ENCODE data around the gene IL4R.
"Not testable (repeated sequence)": the region's sequence is repeated elsewhere in the genome, so short reads cannot be mapped to it uniquely, and the experiment has no call there.

Gene IL4R

DNA sequence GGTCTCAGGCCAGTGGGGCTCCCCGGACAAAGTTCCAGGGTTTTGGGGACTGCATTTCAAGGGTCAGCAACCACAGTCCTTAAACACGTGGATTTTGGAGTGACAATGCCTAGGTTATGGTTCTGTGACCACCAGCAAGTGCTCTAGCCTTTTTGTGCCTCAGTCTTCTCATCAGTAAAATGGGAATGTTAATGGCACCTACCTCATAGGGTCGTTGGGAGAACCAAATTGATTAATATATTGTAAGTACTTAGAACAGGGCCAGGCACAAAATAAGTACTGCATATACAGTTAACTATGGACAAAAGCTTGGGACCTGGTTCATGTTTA, 13.8 kb downstream of the IL4R start:
- DNase-seq (ENCODE audit: insufficient read length, low spot score) (no peak), FAIRE-seq (no peak)

DNA sequence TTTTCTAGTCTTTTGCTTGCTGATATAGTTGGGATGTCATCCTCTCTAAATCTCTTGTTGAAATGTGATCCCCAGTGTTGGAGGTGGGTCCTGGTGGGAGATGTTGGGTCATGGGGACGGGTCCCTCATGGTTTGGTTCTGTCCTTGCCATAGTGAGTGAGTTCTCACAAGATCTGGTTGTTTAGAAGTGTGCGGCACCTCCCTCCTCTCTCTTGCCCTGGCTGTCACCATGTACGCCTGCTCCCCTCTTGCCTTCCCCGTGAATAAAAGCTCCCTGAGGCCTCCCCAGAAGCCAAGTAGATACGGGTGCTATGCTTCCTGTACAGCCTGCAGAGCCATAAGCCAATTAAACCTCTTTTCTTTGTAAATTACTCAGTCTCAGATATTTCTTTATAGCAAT, 15.2 kb downstream of the IL4R start:
- DNase-seq (ENCODE audit: insufficient read length, low spot score) (no peak), FAIRE-seq (no peak)

DNA sequence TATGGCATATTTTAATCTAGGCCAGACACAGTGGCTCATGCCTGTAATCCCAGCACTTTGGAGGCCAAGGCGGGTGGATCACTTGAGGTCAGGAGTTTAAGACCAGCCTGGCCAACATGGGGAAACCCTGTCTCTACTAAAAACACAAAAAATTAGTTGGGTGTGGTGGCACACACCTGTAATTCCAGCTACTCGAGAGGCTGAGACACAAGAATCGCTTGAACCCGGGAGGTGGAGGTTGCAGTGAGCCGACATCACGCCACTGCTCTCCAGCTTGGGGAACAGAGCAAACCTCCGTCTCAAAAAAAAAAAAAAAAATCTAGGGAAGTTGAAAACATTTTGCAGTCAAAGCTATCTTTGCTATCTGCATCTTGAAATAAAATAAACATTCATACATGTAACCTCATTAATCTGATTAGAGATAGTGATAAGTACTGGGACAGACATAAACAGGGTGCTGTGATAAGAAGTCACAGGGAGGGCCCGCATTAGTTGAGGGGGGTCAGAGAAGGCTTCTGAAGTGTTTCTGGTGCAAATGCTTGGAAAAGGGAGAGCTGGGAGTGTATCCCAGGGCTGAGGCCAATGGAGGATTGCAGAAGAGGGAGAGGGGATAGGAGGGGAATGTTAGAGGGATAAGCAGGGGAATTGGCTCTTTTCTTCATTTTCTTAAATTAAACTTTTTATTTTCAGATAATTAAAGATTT, 15.8 kb downstream of the IL4R start:
- not testable (repeated sequence) for DNase-seq (ENCODE audit: insufficient read length, low spot score); FAIRE-seq

DNA sequence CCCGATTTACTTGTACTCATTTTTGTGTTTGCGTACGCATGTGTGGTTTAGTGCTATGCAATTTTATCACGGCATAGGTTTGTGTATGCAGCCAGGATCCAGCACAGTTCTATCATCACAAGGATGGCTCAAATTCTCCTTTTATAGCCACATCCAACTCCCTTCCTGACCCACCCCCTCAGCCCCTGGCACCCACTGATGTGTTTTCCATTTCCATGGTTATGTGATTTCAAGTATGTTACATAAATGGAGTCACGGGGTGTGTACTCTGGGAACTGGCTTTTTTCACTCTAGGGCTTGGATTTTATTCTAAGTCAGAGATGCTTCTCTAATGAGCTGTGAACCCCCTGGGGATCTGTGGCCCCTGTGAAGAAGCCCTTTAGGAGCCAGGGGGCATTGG, 16.8 kb downstream of the IL4R start:
- DNase-seq (ENCODE audit: insufficient read length, low spot score) (no peak), FAIRE-seq (no peak)

DNA sequence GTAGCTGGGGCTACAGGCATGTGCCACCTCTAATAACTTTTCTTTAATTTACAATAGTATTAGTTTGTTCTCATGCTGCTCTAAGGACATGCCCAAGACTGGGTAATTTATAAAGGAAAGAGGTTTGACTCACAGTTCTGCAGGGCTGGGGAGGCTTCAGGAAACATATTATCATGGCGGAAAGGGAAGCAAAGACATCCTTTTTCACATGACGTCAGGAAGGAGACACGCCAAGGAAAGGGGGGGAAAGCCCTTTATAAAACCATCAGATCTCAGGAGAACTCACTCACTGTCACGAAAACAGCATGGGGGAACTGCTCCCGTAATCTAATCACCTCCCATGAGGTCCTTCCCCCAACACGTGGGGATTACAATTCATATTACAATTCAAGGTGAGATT, 18.3 kb downstream of the IL4R start:
- DNase-seq (ENCODE audit: insufficient read length, low spot score) (no peak), FAIRE-seq (no peak)

DNA sequence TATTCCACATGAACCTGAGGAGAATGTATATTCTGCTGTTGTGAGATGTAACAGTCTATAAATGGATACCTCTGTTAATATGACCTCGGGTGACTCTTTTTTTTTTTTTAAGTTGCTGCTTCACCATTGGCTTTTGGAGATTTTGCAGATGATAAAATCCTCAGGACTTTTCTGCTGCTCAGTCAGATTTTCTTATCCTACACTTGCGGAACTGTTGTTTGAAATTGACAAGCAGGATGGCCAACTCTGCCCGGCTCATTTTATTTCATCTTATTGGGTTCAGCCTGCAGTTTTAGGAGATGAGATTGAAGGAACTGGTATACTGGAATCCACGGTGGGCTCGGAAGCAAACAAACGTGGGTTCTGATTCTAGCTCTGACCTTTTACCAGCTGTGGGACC, 19.3 kb downstream of the IL4R start:
- no peak for DNase-seq (ENCODE audit: insufficient read length, low spot score)
- no peak for FAIRE-seq

DNA sequence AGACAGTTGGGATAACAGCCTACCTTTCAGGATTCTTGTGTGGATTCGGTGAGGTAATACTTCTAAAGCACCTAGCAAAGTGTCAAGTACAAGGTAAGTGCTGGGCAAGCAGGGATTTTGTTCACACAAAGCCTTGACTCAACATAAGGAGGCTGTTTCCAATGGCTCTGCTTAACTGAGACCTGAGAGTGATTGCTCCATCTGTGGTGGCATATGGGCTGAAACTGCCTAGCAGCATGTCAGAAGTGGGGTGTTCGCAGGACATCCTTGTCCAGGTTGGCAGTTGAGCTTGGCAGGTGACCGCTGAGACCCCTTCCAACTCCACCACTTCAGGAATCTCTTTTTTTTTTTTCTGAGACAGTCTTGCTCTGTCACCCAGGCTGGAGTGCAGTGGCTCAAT, 19.8 kb downstream of the IL4R start:
- FAIRE-seq, result no peak

DNA sequence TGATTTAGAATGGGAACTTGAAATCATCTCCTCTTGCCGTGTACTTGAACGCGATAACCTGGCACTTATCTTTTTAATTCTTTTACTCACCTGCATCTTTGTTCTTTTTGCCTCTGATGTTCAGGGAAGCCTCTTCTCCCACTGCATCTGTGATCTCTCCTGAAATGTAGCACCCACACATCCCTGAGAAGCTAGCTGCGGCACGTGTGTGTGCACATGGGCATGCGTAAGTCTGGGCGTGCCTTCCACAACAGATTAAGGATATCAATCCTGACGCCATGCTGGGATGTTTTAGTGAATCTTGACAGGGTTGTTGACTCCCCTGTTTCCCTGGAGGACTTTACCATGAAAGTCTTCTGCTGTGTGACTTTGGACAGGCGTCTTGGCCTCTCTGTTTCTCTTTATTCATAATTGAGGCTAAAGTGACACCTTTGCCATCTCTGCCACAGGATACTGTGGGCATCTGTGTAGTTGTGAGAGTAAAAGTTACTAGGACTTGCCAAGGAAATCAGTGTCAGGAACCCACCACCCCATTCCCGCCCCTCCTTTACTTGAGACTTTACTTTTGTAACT, 20.5 kb downstream of the IL4R start:
- no peak for DNase-seq (ENCODE audit: insufficient read length, low spot score)
- FAIRE-seq, result no peak

More for the DNA sequence above, 19.8 kb downstream of the IL4R start:
- no peak for DNase-seq (ENCODE audit: insufficient read length, low spot score)

DNA sequence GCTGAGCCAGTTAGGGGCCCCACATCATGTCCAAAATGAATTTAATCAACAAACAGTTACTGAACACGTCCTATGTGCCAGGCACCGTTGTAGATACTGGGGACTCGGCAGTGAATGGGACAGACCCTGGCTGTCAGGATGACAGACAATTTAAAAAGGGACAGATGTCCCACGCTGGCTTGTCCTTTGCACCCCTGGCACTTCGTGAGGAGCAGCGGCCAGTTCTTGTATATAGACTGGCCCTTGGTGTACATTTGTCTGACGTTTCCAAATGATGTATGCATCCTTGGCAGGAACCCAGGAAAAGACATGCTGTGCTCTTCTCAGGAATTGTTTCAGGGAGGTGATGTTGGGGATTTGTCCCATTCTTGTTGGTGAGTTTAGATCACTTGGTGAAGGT, 21.1 kb downstream of the IL4R start:
- FAIRE-seq, result no peak

DNA sequence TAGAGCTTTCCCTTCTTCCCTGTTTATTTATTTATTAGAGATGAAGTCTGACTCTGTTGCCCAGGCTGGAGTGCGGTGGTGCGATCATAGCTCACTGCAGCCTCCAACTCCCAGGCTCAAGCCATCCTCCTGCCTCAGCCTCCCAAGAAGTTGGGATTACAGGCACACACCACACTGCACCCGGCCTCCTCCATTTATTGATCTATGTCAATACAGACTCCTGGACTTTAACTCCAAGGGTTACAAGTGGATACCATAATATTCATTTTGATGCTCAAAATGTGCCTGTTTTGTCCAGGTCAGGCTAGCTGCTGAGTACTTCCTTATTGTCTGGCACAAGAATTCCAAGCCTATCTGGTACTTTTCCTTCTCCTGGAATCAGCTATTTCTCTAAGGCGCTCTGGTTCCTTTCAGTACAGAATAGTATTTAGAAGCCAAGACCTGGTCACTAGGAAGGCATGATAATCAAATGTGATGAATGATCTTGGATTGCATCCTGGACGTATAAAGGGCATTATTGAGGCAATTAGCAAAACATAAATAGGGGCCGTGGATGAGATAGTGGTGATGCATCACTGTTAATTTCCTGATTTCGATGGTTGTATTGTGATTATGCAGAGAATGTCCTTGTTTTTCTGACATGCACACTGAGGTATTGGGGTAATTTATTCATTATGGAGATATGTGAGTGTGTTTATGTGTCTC, 21.7 kb downstream of the IL4R start:
- no peak for FAIRE-seq
- DNase-seq (ENCODE audit: insufficient read length, low spot score), result no peak

More for the DNA sequence above, 21.1 kb downstream of the IL4R start:
- no peak for DNase-seq (ENCODE audit: insufficient read length, low spot score)

DNA sequence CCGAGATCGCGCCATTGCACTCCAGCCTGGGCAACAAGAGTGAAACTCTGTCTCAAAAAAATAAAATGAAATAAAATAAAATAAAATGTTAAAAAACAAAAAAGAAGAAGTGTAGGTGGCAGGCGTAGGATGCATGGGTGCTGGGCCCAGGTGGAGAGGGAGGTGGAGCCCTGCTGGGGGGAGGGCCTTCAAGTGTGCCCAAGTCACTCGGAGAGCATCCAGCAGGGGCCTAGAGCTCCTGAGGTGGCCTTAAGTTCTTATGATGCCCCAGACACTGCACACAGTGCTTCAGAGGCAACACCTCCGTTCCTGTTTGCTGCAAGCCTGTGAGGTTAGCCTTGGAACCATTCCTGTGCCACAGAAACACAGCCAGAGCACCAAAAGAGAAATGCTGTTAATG, 23.2 kb downstream of the IL4R start:
- DNase-seq (ENCODE audit: insufficient read length, low spot score) (no peak), FAIRE-seq (no peak)

DNA sequence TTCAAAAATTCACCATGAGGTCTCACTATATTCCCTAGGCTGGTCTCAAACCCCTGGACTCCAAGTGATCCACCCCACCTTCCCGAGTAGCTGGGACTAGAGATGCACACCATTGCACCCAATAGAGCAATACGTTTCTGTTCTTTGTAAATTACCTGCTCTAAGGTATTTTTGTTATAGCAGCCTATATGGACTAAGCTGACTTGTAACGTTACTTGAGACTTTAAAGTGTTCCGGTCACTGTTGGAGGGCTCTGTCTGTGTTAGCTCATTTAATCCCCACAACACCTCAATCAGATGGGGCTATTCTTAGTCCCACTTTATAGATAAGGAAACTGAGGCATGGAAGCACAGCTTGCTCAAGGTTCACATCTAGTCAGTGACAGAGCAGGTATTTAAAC, 25.4 kb downstream of the IL4R start:
- FAIRE-seq (no peak), DNase-seq (ENCODE audit: insufficient read length, low spot score) (no peak)

DNA sequence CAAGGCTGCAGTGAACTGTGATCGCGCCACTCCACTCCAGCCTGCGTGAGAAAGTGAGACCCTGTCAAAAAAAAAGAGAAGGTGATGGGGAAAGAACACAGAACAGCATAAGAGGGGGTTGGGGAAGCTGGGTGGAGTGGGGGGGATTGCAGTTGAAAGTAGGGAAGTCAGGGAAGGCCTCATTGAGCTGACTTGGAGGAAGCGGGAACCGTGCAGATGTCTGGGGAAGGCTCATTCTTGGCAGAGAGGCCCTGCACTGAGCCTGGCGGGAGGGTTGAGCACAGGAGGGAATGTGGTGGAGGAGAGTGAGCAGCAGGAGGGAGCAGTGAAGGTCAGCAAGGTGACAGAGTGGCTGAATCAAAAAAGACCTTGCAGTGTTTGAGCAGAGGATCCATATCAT, 26.9 kb downstream of the IL4R start:
- FAIRE-seq (no peak), DNase-seq (ENCODE audit: insufficient read length, low spot score) (no peak)

DNA sequence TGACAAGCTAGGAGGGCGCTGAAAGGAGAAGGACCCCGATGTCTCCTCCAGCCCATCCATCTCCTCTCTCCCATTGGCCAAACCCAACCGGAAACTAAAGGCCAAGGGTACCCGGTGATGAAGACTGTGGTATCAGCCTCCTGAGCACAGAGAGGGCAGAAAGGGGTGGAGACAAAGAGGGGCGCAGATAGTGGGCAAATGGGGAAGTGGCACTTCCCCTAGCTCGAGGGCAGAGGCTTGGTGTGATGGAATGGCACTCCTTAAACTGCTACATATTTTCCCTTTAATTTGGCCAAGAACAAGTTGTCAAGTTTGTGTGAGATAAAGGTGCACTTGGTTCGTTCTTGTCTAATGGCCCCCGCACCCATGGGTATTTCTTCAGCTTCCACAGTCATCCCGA, 27.8 kb downstream of the IL4R start:
- no peak for DNase-seq (ENCODE audit: insufficient read length, low spot score)
- no peak for FAIRE-seq

DNA sequence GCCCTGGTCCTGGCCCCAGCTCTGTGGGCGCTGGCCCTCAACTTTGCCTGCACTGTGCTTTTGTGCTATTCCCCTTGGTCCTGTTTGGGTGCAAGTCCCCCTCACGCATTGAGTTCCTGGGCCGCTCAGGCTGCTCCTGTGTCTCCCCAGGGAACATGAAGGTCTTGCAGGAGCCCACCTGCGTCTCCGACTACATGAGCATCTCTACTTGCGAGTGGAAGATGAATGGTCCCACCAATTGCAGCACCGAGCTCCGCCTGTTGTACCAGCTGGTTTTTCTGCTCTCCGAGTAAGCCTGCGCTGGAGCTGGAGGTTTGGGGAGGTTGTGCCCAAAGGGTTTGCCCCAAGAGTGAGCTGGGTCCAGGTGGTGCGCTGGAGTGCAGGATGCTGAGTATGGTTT, 28.2 kb downstream of the IL4R start:
- DNase-seq (ENCODE audit: insufficient read length, low spot score) (no peak), FAIRE-seq (no peak)

DNA sequence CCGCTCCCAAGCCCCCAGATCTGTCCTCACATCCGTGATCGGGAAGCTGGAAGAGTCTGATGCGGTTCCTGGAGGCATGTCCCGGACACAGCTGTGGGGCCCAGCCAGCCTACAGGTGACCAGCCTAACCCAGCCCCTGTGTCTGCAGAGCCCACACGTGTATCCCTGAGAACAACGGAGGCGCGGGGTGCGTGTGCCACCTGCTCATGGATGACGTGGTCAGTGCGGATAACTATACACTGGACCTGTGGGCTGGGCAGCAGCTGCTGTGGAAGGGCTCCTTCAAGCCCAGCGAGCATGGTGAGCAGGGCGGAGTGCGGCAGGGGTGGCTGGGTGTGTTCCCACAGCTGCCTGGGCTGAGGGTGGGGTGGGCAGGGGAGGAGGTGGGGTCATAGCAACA, 30.9 kb downstream of the IL4R start:
- DNase-seq (ENCODE audit: insufficient read length, low spot score) (no peak), FAIRE-seq (no peak)

DNA sequence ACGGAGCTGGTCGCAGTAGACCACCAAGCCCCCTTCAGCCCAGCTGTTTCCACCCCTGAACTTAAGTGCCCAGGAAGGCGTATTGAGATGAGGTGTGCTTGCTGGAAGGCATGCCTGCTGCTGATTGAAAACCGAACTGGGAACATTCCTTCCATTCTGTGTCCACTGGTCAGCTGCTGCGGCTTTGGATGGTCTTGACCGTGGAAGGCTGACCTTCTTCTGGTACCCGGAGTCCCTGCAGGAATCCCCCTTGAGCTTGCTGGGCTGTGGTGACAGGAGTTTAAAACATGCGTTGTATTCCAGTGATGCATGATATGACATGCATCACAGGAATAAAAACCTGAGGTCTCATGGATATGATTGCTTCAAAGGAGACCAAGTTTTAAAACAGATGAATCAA, 31.4 kb downstream of the IL4R start:
- no peak for DNase-seq (ENCODE audit: insufficient read length, low spot score)
- FAIRE-seq, result no peak

DNA sequence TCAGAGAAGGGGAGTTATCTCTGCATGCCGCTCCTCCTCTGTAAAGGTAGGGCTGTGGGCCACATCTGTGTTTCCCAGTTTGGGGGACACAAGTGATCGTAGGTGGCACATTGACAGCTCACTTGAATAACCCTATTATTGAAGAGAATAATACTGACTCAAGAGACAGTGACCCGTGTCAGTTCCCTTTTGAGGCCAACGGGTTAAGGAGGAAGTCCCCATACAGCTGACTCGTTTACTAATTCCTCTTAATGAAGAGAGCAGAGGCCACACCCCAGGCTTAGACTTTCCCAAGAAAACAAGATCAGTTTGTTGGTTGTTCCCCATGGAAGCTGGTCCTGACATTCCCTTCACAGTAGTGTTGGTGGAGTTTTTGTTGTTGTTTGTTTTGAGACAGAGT, 33.0 kb downstream of the IL4R start:
- DNase-seq (ENCODE audit: insufficient read length, low spot score), result no peak
- FAIRE-seq, result no peak

DNA sequence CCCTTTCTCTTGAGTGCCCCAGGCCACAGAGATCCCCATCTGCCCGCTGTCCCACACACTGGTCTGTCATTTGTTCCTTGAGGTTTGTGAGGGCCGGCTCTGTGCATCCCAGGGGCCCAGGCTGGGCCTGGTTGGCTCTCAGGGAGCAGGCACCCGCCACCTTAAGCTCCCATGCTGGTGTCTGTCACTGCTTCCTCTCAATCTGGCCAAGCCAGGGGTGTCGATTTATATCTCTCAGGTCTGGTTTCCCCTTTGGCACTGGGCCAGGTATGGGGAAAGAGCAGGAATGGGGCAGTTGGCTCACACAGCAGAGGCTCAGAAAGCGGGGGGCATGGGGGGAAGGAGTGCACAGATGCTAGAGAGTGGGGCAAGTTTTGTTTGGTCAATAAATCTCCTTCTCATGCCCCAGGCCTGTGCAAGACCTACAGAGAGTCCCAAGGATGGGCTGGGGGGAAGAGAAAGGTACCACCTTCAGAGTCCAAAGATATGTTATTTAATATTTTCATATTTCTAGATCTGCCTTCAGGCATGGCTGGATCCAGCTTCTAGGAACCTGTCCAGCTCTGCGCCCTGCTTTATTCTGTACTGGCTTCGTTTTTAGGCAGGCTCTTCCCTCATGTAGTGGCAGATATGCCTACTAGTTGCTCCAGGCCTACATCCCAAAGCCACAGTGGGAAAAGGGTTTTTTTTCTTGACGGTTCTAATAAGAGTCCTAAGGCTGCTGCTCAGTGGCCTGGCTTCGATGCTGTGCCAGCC, 34.3 kb downstream of the IL4R start:
- DNase-seq (ENCODE audit: insufficient read length, low spot score), result no peak
- no peak for FAIRE-seq

DNA sequence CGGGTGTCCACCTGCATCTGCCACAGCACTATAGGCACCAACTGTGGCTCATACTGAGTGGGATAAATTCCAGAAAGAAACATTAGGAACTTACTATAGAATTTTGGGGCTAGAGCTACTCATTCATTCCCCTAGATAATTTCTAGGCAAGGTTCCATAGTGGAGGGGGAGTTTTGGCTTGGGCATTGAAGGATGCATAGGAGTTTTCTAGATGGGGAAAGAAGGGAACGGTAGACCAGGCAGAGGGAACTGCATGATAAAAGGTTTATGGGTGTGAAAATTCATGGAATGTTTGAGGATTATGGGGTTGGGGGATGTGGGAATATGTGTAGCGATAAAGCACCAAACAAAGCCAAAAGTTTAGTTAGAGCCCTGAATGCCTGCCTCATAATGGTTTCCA, 35.5 kb downstream of the IL4R start:
- DNase-seq (ENCODE audit: insufficient read length, low spot score) (no peak), FAIRE-seq (no peak)

DNA sequence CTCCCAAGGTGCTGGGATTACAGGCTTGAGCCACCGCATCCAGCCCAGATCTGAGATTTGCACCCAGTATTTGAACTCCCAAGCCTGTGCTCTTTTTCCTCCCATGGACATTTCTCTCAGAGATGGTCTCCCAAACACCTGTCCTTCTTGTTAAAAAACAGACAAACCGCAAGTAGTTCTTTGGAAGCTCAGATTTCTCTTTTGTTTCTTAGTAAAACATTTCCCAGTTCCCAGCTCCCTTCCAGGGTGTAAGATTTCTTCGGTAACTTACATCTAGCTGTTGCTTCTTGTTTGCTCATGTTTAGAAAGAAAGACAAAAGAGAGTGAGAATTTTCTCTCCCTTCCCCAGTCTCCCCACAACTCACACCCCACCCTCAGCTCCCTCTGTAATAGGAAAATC, 36.2 kb downstream of the IL4R start:
- FAIRE-seq (no peak), DNase-seq (ENCODE audit: insufficient read length, low spot score) (no peak)

DNA sequence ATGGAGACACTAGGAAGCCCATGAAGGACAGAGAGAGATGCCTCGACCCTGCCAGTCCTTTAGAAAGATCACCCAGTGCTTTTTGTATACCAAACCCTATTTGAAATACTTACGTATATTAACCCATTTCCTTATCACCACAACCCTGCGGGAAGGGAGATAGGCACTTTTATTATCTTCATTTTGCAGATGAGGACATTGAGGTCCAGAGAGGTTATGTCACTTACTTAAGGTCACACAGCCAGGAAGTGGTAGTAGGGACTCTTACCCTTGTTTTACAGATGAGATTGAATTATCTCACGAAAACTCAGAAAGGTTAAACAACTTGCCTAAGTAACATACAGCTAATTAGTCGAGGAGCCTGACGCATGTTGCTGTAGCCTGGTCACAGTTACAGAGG, 38.2 kb downstream of the IL4R start:
- FAIRE-seq (no peak), DNase-seq (ENCODE audit: insufficient read length, low spot score) (no peak)

All from HTR-8/SVneo (cell line).